Stimulated activated CD4-positive, alpha-beta T cell treated with anti-CD3 and anti-CD28 coated beads, Interleukin-1b, Interleukin-23, amount 100 ng/mL, for 24 hours (primary cell): Measurements from ENCODE around the gene FSTL3.
"Not testable (repeated sequence)": the region's sequence is repeated elsewhere in the genome, so short reads cannot be mapped to it uniquely, and the experiment has no call there.

Source experiments
- DNase-seq, 4 experiments: peaks; one replicate each; pipeline ENCODE4 v3.0.0-alpha.2; 2020; ENCODE audit warnings: low read depth in 4 of 4, low spot score in 1 of 4

The FSTL3 gene

GRCh38 chr19:681029-682019, 5.1 kb downstream of the FSTL3 start:
- peak in 3 of 4 experiments; percentile 91 to 95 (median 92) for DNase-seq

- DNase-seq = no peak
Observed at GRCh38 chr19:682678-683320, 6.6 kb downstream of the FSTL3 start.

- no peak for DNase-seq
Observed at GRCh38 chr19:685454-685931, 9.3 kb downstream of the FSTL3 start.

- no peak for DNase-seq
Observed at GRCh38 chr19:686589-687297, 10.6 kb downstream of the FSTL3 start.

GRCh38 chr19:687569-688166, 11.5 kb downstream of the FSTL3 start:
- no peak for DNase-seq

- no peak for DNase-seq
Observed at GRCh38 chr19:688214-688613, 12.0 kb downstream of the FSTL3 start.

GRCh38 chr19:688992-689391, 12.8 kb downstream of the FSTL3 start:
- no peak for DNase-seq

GRCh38 chr19:690203-690602, 14.0 kb downstream of the FSTL3 start:
- DNase-seq = no peak

- DNase-seq = no peak
Observed at GRCh38 chr19:694481-695351, 18.5 kb downstream of the FSTL3 start.

- DNase-seq = no peak
Observed at GRCh38 chr19:695352-695949, 19.3 kb downstream of the FSTL3 start, which contains the start of gene PRSS57. Gene PRSS57, minus strand, starts transcription at chr19:695452. Its CDS starts 22 bp downstream, at chr19:695430.

GRCh38 chr19:698529-698928, 22.3 kb downstream of the FSTL3 start:
- DNase-seq = not testable (repeated sequence)

GRCh38 chr19:699885-700284, 23.7 kb downstream of the FSTL3 start:
- DNase-seq = not testable (repeated sequence)

GRCh38 chr19:702847-703246, 26.7 kb downstream of the FSTL3 start:
- not testable (repeated sequence) for DNase-seq

- DNase-seq = no peak
Observed at GRCh38 chr19:703329-703650, 27.1 kb downstream of the FSTL3 start.

- DNase-seq = peak in 3 of 4 experiments; percentile 25 to 44 (median 43)
Observed at GRCh38 chr19:703651-704446, 27.7 kb downstream of the FSTL3 start.

- DNase-seq = no peak
Observed at GRCh38 chr19:704447-704741, 28.2 kb downstream of the FSTL3 start.

- no peak for DNase-seq
Observed at GRCh38 chr19:708154-709143, 32.3 kb downstream of the FSTL3 start, which contains the start of gene PALM. Gene PALM, plus strand, starts transcription at chr19:708935. Its CDS starts 212 bp downstream, at chr19:709147.
